ENCODE measurements around the gene LAMA2. TPM values are rescaled to one million over a fixed set of nuclear protein-coding genes. Genes with fewer than 3 reads are reported as not detected.
A peak's percentile ranks its signal among the peaks of the same experiment; 100 is the strongest.

Gene LAMA2
- total RNA-seq, 1 experiment from 2014 or later: 8.2 TPM

GRCh38 chr6:129059650-129060049 lies 176.7 kb downstream of the LAMA2 start:
- no TSS peak for BruUV-seq (replicated peaks)
- H3K27ac ChIP-seq (ENCODE audit: low read depth, low read length): no peak overlapping the region
- POLR2A ChIA-PET: no interaction called here
- H2AFZ ChIP-seq (ENCODE audit: low read depth, low read length, poor library complexity, severe bottlenecking): no peak overlapping the region
- H3K79me2 ChIP-seq (ENCODE audit: insufficient read depth, low read length): no peaks in the 10 kb centered on the region
- no peak overlapping the region for H3K4me3 ChIP-seq (replicated peaks in 1 of 2; ENCODE audit: low read depth in 1 of 2, low read length in 2 of 2)
- H3K9ac ChIP-seq (ENCODE audit: low read length): no peak overlapping the region
- no peaks in the 10 kb centered on the region for H3K9me2 ChIP-seq (ENCODE audit: insufficient read depth)
- TF ChIP-seq YY1 (IDR thresholded peaks at IDR 0.05; ENCODE audit: extremely low read depth, insufficient replicate concordance, low read depth, low read length) (no peak), REST (IDR thresholded peaks at IDR 0.05; ENCODE audit: low read depth) (no peak), RAD21 (IDR thresholded peaks at IDR 0.05; ENCODE audit: low read depth) (0 out of 2 replicates have a peak, but pooled peaks have one; percentile 2)
- DNase-seq (ENCODE audit: low read depth, low spot score) (no peak), ATAC-seq (no peak)
- H3K9me3 ChIP-seq (ENCODE audit: control insufficient read depth in 1 of 2, insufficient read depth in 1 of 2, low read depth in 1 of 2, low read length in 2 of 2): no peaks in the 10 kb centered on the region
- no peaks in the 10 kb centered on the region for H3K4me1 ChIP-seq (ENCODE audit: control insufficient read depth in 1 of 2, insufficient read depth in 2 of 2, low read length in 2 of 2)
- CTCF ChIA-PET: no interaction called here
- RAD21 ChIA-PET (ENCODE audit: low non-redundant PET in 1 of 2, low total read pairs in 2 of 2, uncharacterized antibody in 2 of 2, unreplicated experiment in 2 of 2): no interaction called here
- H3K36me3 ChIP-seq (ENCODE audit: control insufficient read depth in 1 of 2, insufficient read depth in 2 of 2, low read length in 2 of 2): no peaks in the 10 kb centered on the region
- intact Hi-C loops (cut with micrococcal nuclease): no loop called here
- no peaks in the 10 kb centered on the region for H4K20me1 ChIP-seq (ENCODE audit: insufficient read depth)
- H3K27me3 ChIP-seq (ENCODE audit: insufficient read depth, low read length): no peaks in the 10 kb centered on the region
- H3K4me2 ChIP-seq (ENCODE audit: low read length): no peak overlapping the region

GRCh38 chr6:129069006-129069405 lies 186.1 kb downstream of the LAMA2 start:
- no peak overlapping the region for H3K9ac ChIP-seq (ENCODE audit: low read length)
- no peaks in the 10 kb centered on the region for H3K27me3 ChIP-seq (ENCODE audit: insufficient read depth, low read length)
- H3K27ac ChIP-seq (ENCODE audit: low read depth, low read length): no peak overlapping the region
- no peak overlapping the region for H3K4me2 ChIP-seq (ENCODE audit: low read length)
- no peak for ATAC-seq
- RAD21 ChIA-PET (ENCODE audit: low non-redundant PET in 1 of 2, low total read pairs in 2 of 2, uncharacterized antibody in 2 of 2, unreplicated experiment in 2 of 2): no interaction called here
- POLR2A ChIA-PET: no interaction called here
- no peaks in the 10 kb centered on the region for H4K20me1 ChIP-seq (ENCODE audit: insufficient read depth)
- H3K4me1 ChIP-seq (ENCODE audit: control insufficient read depth in 1 of 2, insufficient read depth in 2 of 2, low read length in 2 of 2): no peaks in the 10 kb centered on the region
- no peak for DNase-seq (ENCODE audit: low read depth, low spot score)
- H3K79me2 ChIP-seq (ENCODE audit: insufficient read depth, low read length): no peaks in the 10 kb centered on the region
- CTCF ChIA-PET: no interaction called here
- no TSS peak for BruUV-seq (replicated peaks)
- no peak overlapping the region for H2AFZ ChIP-seq (ENCODE audit: low read depth, low read length, poor library complexity, severe bottlenecking)
- H3K9me2 ChIP-seq (ENCODE audit: insufficient read depth): no peaks in the 10 kb centered on the region
- intact Hi-C loops (cut with micrococcal nuclease): no loop called here
- no peak overlapping the region for H3K4me3 ChIP-seq (replicated peaks in 1 of 2; ENCODE audit: low read depth in 1 of 2, low read length in 2 of 2)
- no peaks in the 10 kb centered on the region for H3K9me3 ChIP-seq (ENCODE audit: control insufficient read depth in 1 of 2, insufficient read depth in 1 of 2, low read depth in 1 of 2, low read length in 2 of 2)
- no peaks in the 10 kb centered on the region for H3K36me3 ChIP-seq (ENCODE audit: control insufficient read depth in 1 of 2, insufficient read depth in 2 of 2, low read length in 2 of 2)
- TF ChIP-seq FOSL1 (IDR thresholded peaks at IDR 0.05; ENCODE audit: low read depth): no peak
- TF ChIP-seq RAD21 (IDR thresholded peaks at IDR 0.05; ENCODE audit: low read depth): no peak
- no peak for TF ChIP-seq ZNF274 (IDR thresholded peaks at IDR 0.05; ENCODE audit: low read depth, low read length)
- no peak for TF ChIP-seq CEBPB (IDR thresholded peaks at IDR 0.05; ENCODE audit: low read depth)
- TF ChIP-seq POLR2A (IDR thresholded peaks at IDR 0.05; ENCODE audit: borderline replicate concordance, extremely low read depth, insufficient read depth, insufficient read length): no peak
- no peak for TF ChIP-seq ATF3 (IDR thresholded peaks at IDR 0.05)
- no peak for TF ChIP-seq EZH2 (IDR thresholded peaks at IDR 0.05)
- TF ChIP-seq TCF7L2 (IDR thresholded peaks at IDR 0.05; ENCODE audit: borderline replicate concordance, extremely low read depth, insufficient read depth, insufficient read length): no peak
- TF ChIP-seq ZFX (IDR thresholded peaks at IDR 0.05): no peak
- no peak for TF ChIP-seq ELF1 (IDR thresholded peaks at IDR 0.05; ENCODE audit: borderline replicate concordance, low read depth)
- TF ChIP-seq REST (IDR thresholded peaks at IDR 0.05; ENCODE audit: low read depth): no peak
- TF ChIP-seq YY1 (IDR thresholded peaks at IDR 0.05; ENCODE audit: extremely low read depth, insufficient replicate concordance, low read depth, low read length): no peak
- TF ChIP-seq SP1 (IDR thresholded peaks at IDR 0.05; ENCODE audit: low read depth): no peak
- TF ChIP-seq SRF (IDR thresholded peaks at IDR 0.05; ENCODE audit: low read depth): no peak
- no peak for TF ChIP-seq CBX3 (IDR thresholded peaks at IDR 0.05; ENCODE audit: low read depth)
